ENCODE results near the gene ZFAND5.

Gene ZFAND5

GRCh38 chr9:72386186-72386585 is 21.2 kb upstream of the ZFAND5 start:
- no peaks in the 10 kb centered on the region for H3K36me3 Mint-ChIP-seq (ENCODE audit: low read depth)
- DNase-seq = no peak

GRCh38 chr9:72384710-72385485 is 19.9 kb upstream of the ZFAND5 start:
- Mint-ChIP-seq H3K27me3 (ENCODE audit: low read depth, poor library complexity) (no peaks in the 10 kb centered on the region), H3K9me3 (peaks cover under 1% of the 10 kb centered on the region), H3K4me3 (no peak overlapping the region), H3K4me1 (peaks cover 6% of the 10 kb centered on the region), H3K36me3 (ENCODE audit: low read depth) (no peaks in the 10 kb centered on the region), H3K27ac (peak overlapping the region; percentile 25)
- TF ChIP-seq CTCF (IDR thresholded peaks at IDR 0.05) = no peak
- DNase-seq = no peak

More at GRCh38 chr9:72386186-72386585, 21.2 kb upstream of the ZFAND5 start:
- no peak for TF ChIP-seq CTCF (IDR thresholded peaks at IDR 0.05)
- Mint-ChIP-seq H3K4me1 (peaks cover 6% of the 10 kb centered on the region), H3K27me3 (ENCODE audit: low read depth, poor library complexity) (peaks cover 7% of the 10 kb centered on the region), H3K27ac (no peak overlapping the region), H3K9me3 (peaks cover 7% of the 10 kb centered on the region), H3K4me3 (no peak overlapping the region)

GRCh38 chr9:72383978-72384709 is 19.1 kb upstream of the ZFAND5 start:
- Mint-ChIP-seq H3K4me3 (no peak overlapping the region), H3K9me3 (no peaks in the 10 kb centered on the region), H3K27ac (no peak overlapping the region), H3K27me3 (ENCODE audit: low read depth, poor library complexity) (no peaks in the 10 kb centered on the region), H3K4me1 (peaks cover 6% of the 10 kb centered on the region), H3K36me3 (ENCODE audit: low read depth) (no peaks in the 10 kb centered on the region)
- TF ChIP-seq CTCF (IDR thresholded peaks at IDR 0.05) = no peak
- no peak for DNase-seq

GRCh38 chr9:72382405-72382804 is 17.4 kb upstream of the ZFAND5 start:
- no peaks in the 10 kb centered on the region for H3K36me3 Mint-ChIP-seq (ENCODE audit: low read depth)
- no peak for DNase-seq
- no peak overlapping the region for H3K4me3 Mint-ChIP-seq
- peaks cover 6% of the 10 kb centered on the region for H3K4me1 Mint-ChIP-seq
- no peak for TF ChIP-seq CTCF (IDR thresholded peaks at IDR 0.05)
- H3K27ac Mint-ChIP-seq = no peak overlapping the region
- no peaks in the 10 kb centered on the region for H3K9me3 Mint-ChIP-seq
- H3K27me3 Mint-ChIP-seq (ENCODE audit: low read depth, poor library complexity) = no peaks in the 10 kb centered on the region

DNA sequence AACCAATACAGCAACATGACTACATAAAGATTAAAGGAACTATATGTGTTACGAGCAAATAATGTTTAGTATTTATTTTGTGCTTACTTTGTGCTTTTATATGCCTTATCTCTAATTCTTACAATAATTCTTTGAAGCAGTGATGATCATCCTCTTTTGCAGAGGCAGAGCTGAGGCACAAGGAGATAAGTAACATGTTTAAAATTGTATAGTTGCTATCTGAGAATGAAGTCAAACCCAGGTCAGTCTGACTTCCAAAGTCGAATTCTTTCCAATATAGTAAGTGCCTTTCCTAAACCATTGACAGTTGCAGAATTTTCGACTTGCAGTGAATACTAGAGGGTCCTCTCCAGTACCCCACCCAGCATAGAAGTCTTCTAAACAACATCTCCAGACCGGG is 12.0 kb upstream of the ZFAND5 start:
- TF ChIP-seq CTCF (IDR thresholded peaks at IDR 0.05) = no peak
- Mint-ChIP-seq H3K27ac (no peak overlapping the region), H3K27me3 (ENCODE audit: low read depth, poor library complexity) (no peaks in the 10 kb centered on the region), H3K9me3 (no peaks in the 10 kb centered on the region), H3K36me3 (ENCODE audit: low read depth) (no peaks in the 10 kb centered on the region), H3K4me1 (no peaks in the 10 kb centered on the region), H3K4me3 (no peak overlapping the region)
- DNase-seq = no peak

Data from nephron progenitor cell (in vitro differentiated cells).